ENCODE data around the gene WAPL. TPM values are rescaled to one million over a fixed set of nuclear protein-coding genes. Genes with fewer than 3 reads are reported as not detected.
A peak's percentile ranks its signal among the peaks of the same experiment; 100 is the strongest.

Gene WAPL
- polyA plus RNA-seq, 2 of the 4 experiments (the other 2 are of a cell fraction), result 15.4 to 25.6 TPM

GRCh38 chr10:86497621-86498020, 24.0 kb downstream of the WAPL start:
- WGBS (ENCODE audit: missing lambda C conversion rate), result 84% methylated on average over 3 of the region's 3 CpGs
- TF ChIP-seq BCL3 (IDR thresholded peaks at IDR 0.05) (no peak), EHMT2 (IDR thresholded peaks at IDR 0.05; ENCODE audit: low read depth) (no peak), SREBF2 (IDR thresholded peaks at IDR 0.05) (no peak), ZSCAN20 (CRISPR knock-in tag; IDR thresholded peaks at IDR 0.05) (no peak), HDAC2 (IDR thresholded peaks at IDR 0.05) (no peak), RNF2 (IDR thresholded peaks at IDR 0.05; ENCODE audit: borderline replicate concordance, low read depth) (no peak), POLR2A (IDR thresholded peaks at IDR 0.05; ENCODE audit: low read length) (no peak), KDM1A (IDR thresholded peaks at IDR 0.05; ENCODE audit: low read depth) (no peak), SMC3 (IDR thresholded peaks at IDR 0.05) (no peak), GATA3 (IDR thresholded peaks at IDR 0.05; ENCODE audit: borderline replicate concordance) (no peak), KDM5A (IDR thresholded peaks at IDR 0.05) (no peak)
- H3K9me3 ChIP-seq, result no peaks in the 10 kb centered on the region
- CTCF ChIA-PET, result no interaction called here
- no peak overlapping the region for H3K4me3 ChIP-seq
- peak overlapping the region; percentile 11; the same call in 1 of the 3 replicates for H3K4me2 ChIP-seq
- no peak for ATAC-seq
- no peak for DNase-seq (ENCODE audit: low read depth in 1 of 2, low spot score in 1 of 2)
- POLR2A ChIA-PET, result no interaction called here
- no peak overlapping the region for H3K27ac ChIP-seq
- peaks cover 29% of the 10 kb centered on the region for H3K4me1 ChIP-seq
- peak; percentile 94 for FAIRE-seq

GRCh38 chr10:86489960-86490612, 31.5 kb downstream of the WAPL start:
- no peaks in the 10 kb centered on the region for H3K9me3 ChIP-seq
- H3K4me2 ChIP-seq, result no peak overlapping the region
- H3K4me3 ChIP-seq, result no peak overlapping the region
- ChIA-PET POLR2A (no interaction called here), CTCF (no interaction called here)
- H3K27ac ChIP-seq, result no peak overlapping the region
- FAIRE-seq (peak; percentile 72), ATAC-seq (no peak), DNase-seq (ENCODE audit: low read depth in 1 of 2, low spot score in 1 of 2) (no peak)
- 96% methylated on average over 8 of the region's 8 CpGs for WGBS (ENCODE audit: missing lambda C conversion rate)
- H3K4me1 ChIP-seq, result no peaks in the 10 kb centered on the region
- no peak for TF ChIP-seq HOXA7 (CRISPR knock-in tag; IDR thresholded peaks at IDR 0.05)
- TF ChIP-seq HMGXB4 (CRISPR knock-in tag; IDR thresholded peaks at IDR 0.05; ENCODE audit: borderline replicate concordance), result no peak
- no peak for TF ChIP-seq ELK1 (IDR thresholded peaks at IDR 0.05; ENCODE audit: low read depth, low read length)

- CTCF ChIA-PET, result no interaction called here
- DNase-seq (ENCODE audit: low read depth in 1 of 2, low spot score in 1 of 2), result no peak
- Histone ChIP-seq H3K9me3 (no peaks in the 10 kb centered on the region), H3K4me2 (no peak overlapping the region), H3K27ac (no peak overlapping the region), H3K4me3 (no peak overlapping the region), H3K4me1 (no peaks in the 10 kb centered on the region)
- POLR2A ChIA-PET, result no interaction called here
- TF ChIP-seq REST (IDR thresholded peaks at IDR 0.05) (no peak), JUNB (IDR thresholded peaks at IDR 0.05) (no peak)
- FAIRE-seq, result peak; percentile 18
- no peak for ATAC-seq
- WGBS (ENCODE audit: missing lambda C conversion rate), result 96% methylated on average over 1 of the region's 1 CpG
These were observed 32.4 kb downstream of the WAPL start for GRCh38 chr10:86489071-86489810.

Data from A549 (cell line).